Naive B cell (primary cell): ENCODE measurements around the gene MIS18A. TPM values are rescaled to one million over a fixed set of nuclear protein-coding genes. Genes with fewer than 3 reads are reported as not detected.
"Not testable (repeated sequence)": the region's sequence is repeated elsewhere in the genome, so short reads cannot be mapped to it uniquely, and the experiment has no call there.

Experiments used
- ATAC-seq, 2 donors: fragments of 150-1000 bp; cut with Tn5 transposase; 2 replicates each; pipeline ENCODE4 v1.10.0; 2021; ENCODE audit warnings: low read depth in 2 of 2, mild to moderate bottlenecking in 2 of 2, moderate library complexity in 2 of 2
- DNase-seq: peaks from one replicate; pipeline ENCODE4 v3.0.0; 2022
- H3K27ac Mint-ChIP-seq, 6 donors: one replicate each; pipeline ENCODE4 v1.8.0; 2020 to 2022; ENCODE audit warnings: mild to moderate bottlenecking in 6 of 6, mixed read lengths in 6 of 6, moderate library complexity in 5 of 6, inconsistent platforms in 2 of 6
- H3K27me3 Mint-ChIP-seq, 3 donors: one replicate each; pipeline ENCODE4 v1.8.0; 2021 to 2022; ENCODE audit warnings: mixed read lengths in 3 of 3, mild to moderate bottlenecking in 1 of 3
- H3K36me3 Mint-ChIP-seq, 2 donors: one replicate each; pipeline ENCODE4 v1.8.0; 2020 to 2022; ENCODE audit warnings: mixed read lengths in 2 of 2, inconsistent platforms in 1 of 2, mild to moderate bottlenecking in 1 of 2
- H3K4me1 Mint-ChIP-seq, 3 donors: one replicate each; pipeline ENCODE4 v1.8.0; 2020 to 2022; ENCODE audit warnings: mixed read lengths in 3 of 3, inconsistent platforms in 1 of 3, mild to moderate bottlenecking in 1 of 3, moderate library complexity in 1 of 3
- H3K4me3 Mint-ChIP-seq, 8 donors: one replicate each; pipeline ENCODE4 v1.8.0; 2020 to 2022; ENCODE audit warnings: mild to moderate bottlenecking in 8 of 8, mixed read lengths in 8 of 8, moderate library complexity in 8 of 8, inconsistent platforms in 2 of 8
- H3K9me3 Mint-ChIP-seq, 7 donors: one replicate each; pipeline ENCODE4 v1.8.0; 2020 to 2022; ENCODE audit warnings: mixed read lengths in 7 of 7, mild to moderate bottlenecking in 5 of 7, inconsistent platforms in 2 of 7, moderate library complexity in 1 of 7
- polyA plus RNA-seq, 6 donors: library from polyadenylated mRNA; unstranded; fragments of 300-500 nt; fragmentation: Illumina TruSeq; gene quantifications; one replicate each; pipeline ENCODE4 v1.2.3, GENCODE V29; 2021; ENCODE audit warnings: low read depth in 6 of 6

MIS18A gene
- polyA plus RNA-seq, 6 donors from 2014 or later, result 6.6 to 20.3 (median 13.1) TPM

DNA sequence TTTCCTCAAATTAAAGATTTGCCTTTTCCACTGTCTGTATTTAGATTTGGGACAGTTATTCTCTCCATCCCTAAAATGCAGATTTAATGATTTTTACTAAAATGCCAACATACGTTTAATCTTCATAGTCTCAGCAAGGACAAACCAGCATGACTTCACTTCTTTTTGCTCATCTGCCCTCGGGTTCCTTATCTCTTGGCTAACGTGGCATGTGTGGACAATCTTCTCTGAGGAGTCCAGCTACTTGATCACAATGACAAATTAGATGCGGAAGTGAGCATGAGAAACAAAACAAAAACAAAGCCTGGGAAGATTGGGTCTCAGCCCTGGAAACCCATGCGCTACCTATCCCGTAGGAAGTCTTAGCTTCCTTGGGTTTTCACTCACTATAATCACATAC is 20.8 kb upstream of the MIS18A start:
- H3K9me3 Mint-ChIP-seq, result no peaks in the 10 kb centered on the region
- DNase-seq (no peak), ATAC-seq (no peak)
- H3K4me1 Mint-ChIP-seq, result peaks cover 0 to 1% (median 0%) of the 10 kb centered on the region in 3 donors
- no peak overlapping the region for H3K27ac Mint-ChIP-seq
- peaks cover 0 to 10% of the 10 kb centered on the region in 2 donors for H3K36me3 Mint-ChIP-seq
- H3K4me3 Mint-ChIP-seq, result no peak overlapping the region
- no peaks in the 10 kb centered on the region for H3K27me3 Mint-ChIP-seq

DNA sequence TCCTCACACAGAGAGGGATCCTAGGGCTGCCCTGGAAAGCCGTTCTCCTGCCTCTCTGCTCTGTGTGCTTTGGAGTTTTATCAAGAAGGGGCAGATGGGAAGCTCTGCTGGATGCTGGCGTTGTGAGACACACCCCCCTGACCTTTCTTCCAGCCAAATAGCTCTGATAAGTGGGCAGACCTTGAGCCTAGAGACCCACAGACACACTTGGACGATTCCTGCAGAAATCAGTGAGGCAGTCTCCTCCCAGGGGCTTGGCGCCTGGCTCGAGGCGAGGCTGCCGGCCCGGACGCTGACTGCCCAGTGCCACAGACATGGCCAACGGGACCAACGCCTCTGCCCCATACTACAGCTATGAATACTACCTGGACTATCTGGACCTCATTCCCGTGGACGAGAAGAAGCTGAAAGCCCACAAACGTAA is 19.8 kb upstream of the MIS18A start, which contains the start of gene MRAP:
MRAP (plus strand) TSS at position 198 of the 424 bp plus-strand sequence; CDS start at position 315, 117 bp downstream.
- Mint-ChIP-seq H3K9me3 (no peaks in the 10 kb centered on the region), H3K27ac (no peak within 1 kb of the TSS), H3K4me3 (no peak within 1 kb of the TSS), H3K4me1 (peaks cover 0 to 1% (median 0%) of the 10 kb centered on the region in 3 donors), H3K36me3 (peaks cover 0 to 10% of the 10 kb centered on the region in 2 donors), H3K27me3 (no peaks in the 10 kb centered on the region)
- ATAC-seq (no peak), DNase-seq (no peak)

DNA sequence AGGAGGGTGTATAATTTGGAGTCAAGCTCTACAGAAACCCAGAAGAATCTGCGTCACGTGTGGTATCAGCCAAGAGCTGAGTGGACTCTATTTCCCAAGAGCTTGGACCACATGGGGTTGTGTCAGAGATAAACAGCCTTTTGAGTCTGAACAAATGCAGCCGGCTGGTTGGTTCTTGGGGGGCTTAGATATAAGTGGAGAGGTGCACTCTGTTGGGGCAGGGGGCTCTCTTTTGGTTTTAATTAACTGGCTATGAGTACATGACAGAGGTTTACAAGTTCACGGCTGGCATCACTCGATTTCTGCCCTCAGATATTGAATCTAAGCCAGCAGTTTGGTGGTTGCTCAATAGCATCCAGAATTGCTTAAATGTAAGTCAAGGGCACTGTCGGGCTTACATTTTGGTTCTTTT is 19.3 kb upstream of the MIS18A start:
- ATAC-seq (no peak), DNase-seq (no peak)
- no peaks in the 10 kb centered on the region for H3K27me3 Mint-ChIP-seq
- peaks cover 0 to 1% (median 0%) of the 10 kb centered on the region in 3 donors for H3K4me1 Mint-ChIP-seq
- no peak overlapping the region for H3K27ac Mint-ChIP-seq
- H3K36me3 Mint-ChIP-seq, result peaks cover 0 to 10% of the 10 kb centered on the region in 2 donors
- H3K4me3 Mint-ChIP-seq, result no peak overlapping the region
- no peaks in the 10 kb centered on the region for H3K9me3 Mint-ChIP-seq

DNA sequence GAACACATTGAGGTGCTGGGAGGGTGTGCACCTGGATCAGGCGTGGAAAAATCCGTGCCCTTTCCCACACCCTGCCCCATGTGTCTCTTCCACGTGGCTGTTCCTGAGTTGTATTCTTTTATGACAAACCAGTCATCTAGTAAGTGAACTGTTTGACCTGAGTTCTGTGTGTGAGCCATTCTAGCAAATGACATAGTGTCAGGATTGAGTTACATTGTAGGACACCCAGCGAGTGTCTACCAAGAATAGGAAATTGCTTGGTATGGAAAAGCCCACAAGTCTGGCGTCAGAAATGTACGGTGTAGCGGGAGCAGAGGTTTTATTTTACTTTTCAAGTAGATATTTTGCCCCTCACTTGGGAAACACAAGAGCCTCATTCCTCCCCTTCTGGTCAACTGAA is 18.6 kb upstream of the MIS18A start:
- Mint-ChIP-seq H3K27ac (no peak overlapping the region), H3K36me3 (peaks cover 0 to 10% of the 10 kb centered on the region in 2 donors)

DNA sequence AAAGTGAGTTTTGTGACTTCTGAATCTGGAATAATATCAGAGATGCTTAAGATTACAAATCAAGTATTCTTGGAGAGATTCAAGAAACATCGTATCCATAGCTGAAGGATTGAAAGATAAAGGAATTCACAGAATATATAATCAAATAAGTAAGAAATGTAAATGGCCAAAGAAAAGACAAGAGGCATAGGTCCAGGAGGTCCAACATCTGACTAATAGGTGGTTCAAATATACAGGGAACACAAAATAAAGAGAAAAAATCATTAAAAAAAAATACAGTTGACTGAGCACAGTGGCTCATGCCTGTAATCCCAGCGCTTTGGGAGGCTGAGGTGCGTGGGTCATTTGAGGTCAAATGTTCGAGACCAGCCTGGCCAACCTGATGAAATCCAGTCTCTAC is 6.6 kb upstream of the MIS18A start:
- Mint-ChIP-seq H3K4me3 (no peak overlapping the region), H3K36me3 (peaks cover 0 to 11% of the 10 kb centered on the region in 2 donors), H3K4me1 (peaks cover 0 to 2% (median 1%) of the 10 kb centered on the region in 3 donors), H3K27me3 (no peaks in the 10 kb centered on the region), H3K9me3 (peaks cover 0 to 4% (median 0%) of the 10 kb centered on the region in 7 donors), H3K27ac (no peak overlapping the region)
- DNase-seq (no peak), ATAC-seq (no peak)

More for the DNA sequence above, 18.6 kb upstream of the MIS18A start:
- ATAC-seq (no peak), DNase-seq (no peak)
- Mint-ChIP-seq H3K4me3 (no peak overlapping the region), H3K4me1 (peaks cover 0 to 1% (median 0%) of the 10 kb centered on the region in 3 donors), H3K9me3 (no peaks in the 10 kb centered on the region), H3K27me3 (no peaks in the 10 kb centered on the region)

DNA sequence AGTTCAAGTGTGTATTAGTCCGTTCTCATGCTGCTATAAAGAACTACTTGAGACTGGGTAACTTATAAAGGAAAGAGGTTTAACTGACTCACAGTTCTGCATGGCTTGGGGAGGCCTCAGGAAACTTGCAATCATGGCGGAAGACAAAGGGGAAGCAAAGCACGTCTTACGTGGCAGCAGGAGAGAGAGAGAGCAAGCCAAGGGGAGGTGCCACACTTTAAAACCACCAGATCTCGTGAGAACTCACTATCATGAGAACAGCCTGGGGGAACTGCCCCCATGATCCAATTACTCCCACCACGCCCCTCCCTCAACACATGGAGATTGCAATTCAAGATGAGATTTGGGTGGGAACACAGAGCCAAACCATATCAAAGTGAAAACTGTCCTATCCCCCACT is 4.1 kb upstream of the MIS18A start:
- Mint-ChIP-seq H3K4me1 (peaks cover 10 to 25% (median 23%) of the 10 kb centered on the region in 3 donors), H3K27me3 (no peaks in the 10 kb centered on the region), H3K9me3 (peaks cover 0 to 4% (median 0%) of the 10 kb centered on the region in 7 donors), H3K4me3 (no peak overlapping the region), H3K27ac (no peak overlapping the region), H3K36me3 (peaks cover 0 to 11% of the 10 kb centered on the region in 2 donors)
- ATAC-seq, result no peak
- DNase-seq, result no peak

DNA sequence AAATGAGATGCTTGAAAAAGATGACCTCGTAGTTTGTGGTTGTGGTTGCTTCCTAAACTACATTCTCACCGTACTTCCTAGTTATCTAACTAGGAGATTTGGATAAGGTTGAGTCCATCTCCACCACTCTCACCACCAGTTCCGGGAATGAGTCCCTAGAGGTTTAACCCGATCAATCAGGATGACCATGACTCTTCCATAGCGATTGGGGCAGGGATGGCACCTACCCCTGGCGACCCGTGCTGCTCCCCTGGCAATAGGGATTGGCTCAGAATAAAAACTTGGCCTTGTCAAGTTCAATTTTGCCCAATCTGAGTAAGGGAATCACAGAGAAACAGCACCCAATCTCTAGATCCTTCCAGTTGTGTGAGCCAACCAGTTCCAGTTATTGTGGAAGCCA is 2.7 kb upstream of the MIS18A start:
- Mint-ChIP-seq H3K36me3 (peaks cover 0 to 11% of the 10 kb centered on the region in 2 donors), H3K27me3 (no peaks in the 10 kb centered on the region), H3K4me3 (peak overlapping the region in 2 of 8 donors; percentile 20 to 24), H3K4me1 (peaks cover 11 to 29% (median 28%) of the 10 kb centered on the region in 3 donors), H3K27ac (no peak overlapping the region), H3K9me3 (no peaks in the 10 kb centered on the region)
- DNase-seq (no peak), ATAC-seq (no peak)

DNA sequence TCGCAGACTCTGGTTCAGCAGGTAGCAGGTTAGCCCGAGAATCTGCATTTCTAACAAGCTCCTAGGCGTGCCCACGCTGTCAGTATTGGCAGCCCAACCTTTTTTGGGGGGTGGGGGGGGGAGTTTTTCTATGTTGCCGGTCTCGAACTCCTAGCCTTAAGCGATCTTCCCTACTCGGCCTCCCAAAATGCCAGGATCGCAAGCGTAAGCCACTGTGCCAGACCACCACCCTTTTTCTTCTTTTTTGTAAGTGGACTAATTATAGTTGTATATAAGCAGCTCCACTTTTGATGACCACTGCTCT is 480 bp upstream of the MIS18A start:
- Mint-ChIP-seq H3K36me3 (peaks cover 0 to 11% of the 10 kb centered on the region in 2 donors), H3K4me3 (peak overlapping the region; percentile 97 to 99 (median 99)), H3K27me3 (no peaks in the 10 kb centered on the region), H3K27ac (peak overlapping the region in 5 of 6 donors; percentile 88 to 99 (median 95)), H3K4me1 (peaks cover 15 to 36% (median 34%) of the 10 kb centered on the region in 3 donors), H3K9me3 (no peaks in the 10 kb centered on the region)
- DNase-seq, result no peak
- ATAC-seq, result no peak

DNA sequence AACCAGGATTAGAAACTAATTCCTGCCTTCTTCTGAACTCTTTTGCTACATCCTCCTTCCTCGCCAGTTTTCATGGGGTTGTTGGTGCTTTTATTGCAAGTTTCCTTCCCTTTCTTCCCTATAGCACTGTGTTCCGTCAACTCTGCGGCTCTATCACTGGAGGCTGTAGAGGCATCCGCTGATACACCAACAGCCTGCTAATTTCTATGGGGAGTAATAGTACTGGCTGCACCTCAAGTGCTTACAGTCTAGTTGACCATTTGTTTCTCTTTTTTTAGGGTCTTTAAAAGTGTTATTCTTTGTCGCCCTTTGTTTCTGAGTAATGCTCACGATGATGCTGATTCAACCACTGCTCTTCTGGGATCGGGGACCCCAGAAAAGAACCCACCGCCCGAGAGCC is 746 bp downstream of the MIS18A start:
- no peaks in the 10 kb centered on the region for H3K9me3 Mint-ChIP-seq
- H3K4me3 Mint-ChIP-seq, result peak overlapping the region; percentile 97 to 99 (median 99)
- no peak for ATAC-seq
- no peaks in the 10 kb centered on the region for H3K27me3 Mint-ChIP-seq
- peak overlapping the region in 3 of 6 donors; percentile 42 to 94 (median 76) for H3K27ac Mint-ChIP-seq
- peaks cover 15 to 37% (median 34%) of the 10 kb centered on the region in 3 donors for H3K4me1 Mint-ChIP-seq
- no peak for DNase-seq
- H3K36me3 Mint-ChIP-seq, result peaks cover 0 to 6% of the 10 kb centered on the region in 2 donors

DNA sequence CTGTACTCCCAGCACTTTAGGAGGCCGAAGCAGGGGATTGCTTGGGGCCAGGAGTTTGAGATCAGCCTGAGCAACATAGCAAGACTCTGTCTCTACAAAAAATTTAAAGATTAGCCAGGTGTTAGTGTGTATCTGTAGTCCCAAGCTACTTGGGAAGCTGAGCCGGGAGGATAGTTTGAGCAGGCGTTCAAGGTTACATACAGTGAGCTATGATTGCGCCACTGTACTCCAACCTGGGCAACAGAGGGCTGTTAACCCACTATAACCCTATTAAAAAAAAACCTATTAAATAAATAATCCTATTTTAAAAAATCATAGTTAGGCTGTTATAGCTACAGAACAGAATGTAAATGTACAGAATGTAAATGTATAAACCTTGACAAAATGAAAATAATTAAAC is 2.2 kb downstream of the MIS18A start:
- H3K27me3 Mint-ChIP-seq, result no peaks in the 10 kb centered on the region
- DNase-seq, result no peak
- no peaks in the 10 kb centered on the region for H3K9me3 Mint-ChIP-seq
- no peak overlapping the region for H3K27ac Mint-ChIP-seq
- ATAC-seq, result no peak
- H3K4me3 Mint-ChIP-seq, result peak overlapping the region in 2 of 8 donors; percentile 51 to 97
- H3K36me3 Mint-ChIP-seq, result peaks cover 0 to 9% of the 10 kb centered on the region in 2 donors
- peaks cover 19 to 38% (median 34%) of the 10 kb centered on the region in 3 donors for H3K4me1 Mint-ChIP-seq

DNA sequence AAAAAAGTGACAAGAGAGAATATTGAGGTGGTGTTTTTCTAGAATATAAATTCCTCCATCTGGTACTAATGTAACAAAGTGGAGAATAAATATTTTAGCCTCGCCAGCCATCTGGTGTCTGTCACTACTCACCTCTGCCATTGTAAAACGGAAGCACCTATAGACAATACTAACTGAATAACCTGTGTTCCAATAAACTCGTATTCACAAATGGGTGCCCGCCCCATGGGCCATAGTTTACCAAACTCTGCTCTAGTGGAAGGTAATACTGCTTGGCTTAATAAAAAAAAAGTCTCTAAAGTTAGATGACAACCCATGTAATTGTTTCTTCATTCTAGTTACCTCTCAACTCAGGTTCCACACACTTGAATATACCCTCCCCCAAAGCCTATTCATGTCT is 8.1 kb downstream of the MIS18A start:
- ATAC-seq (no peak), DNase-seq (no peak)
- H3K27ac Mint-ChIP-seq, result no peak overlapping the region
- no peaks in the 10 kb centered on the region for H3K9me3 Mint-ChIP-seq
- H3K27me3 Mint-ChIP-seq, result no peaks in the 10 kb centered on the region
- H3K4me1 Mint-ChIP-seq, result peaks cover 4 to 5% (median 5%) of the 10 kb centered on the region in 3 donors
- peaks cover 18 to 21% of the 10 kb centered on the region in 2 donors for H3K36me3 Mint-ChIP-seq
- no peak overlapping the region for H3K4me3 Mint-ChIP-seq

DNA sequence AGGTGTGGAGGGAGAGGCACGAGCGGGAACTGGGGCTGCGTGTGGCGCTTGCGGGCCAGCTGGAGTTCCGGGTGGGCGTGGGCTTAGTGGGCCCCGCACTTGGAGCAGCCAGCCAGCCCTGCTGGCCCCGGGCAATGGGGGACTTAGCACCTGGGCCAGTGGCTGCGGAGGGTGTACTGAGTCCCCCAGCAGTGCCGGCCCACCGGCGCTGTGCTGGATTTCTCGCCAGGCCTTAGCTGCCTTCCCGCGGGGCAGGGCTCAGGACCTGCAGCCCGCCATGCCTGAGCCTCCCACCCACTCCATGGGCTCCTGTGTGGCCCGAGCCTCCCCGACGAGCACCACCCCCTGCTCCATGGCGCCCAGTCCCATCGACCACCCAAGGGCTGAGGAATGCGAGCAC is 13.5 kb downstream of the MIS18A start:
- not testable (repeated sequence) for ATAC-seq

DNA sequence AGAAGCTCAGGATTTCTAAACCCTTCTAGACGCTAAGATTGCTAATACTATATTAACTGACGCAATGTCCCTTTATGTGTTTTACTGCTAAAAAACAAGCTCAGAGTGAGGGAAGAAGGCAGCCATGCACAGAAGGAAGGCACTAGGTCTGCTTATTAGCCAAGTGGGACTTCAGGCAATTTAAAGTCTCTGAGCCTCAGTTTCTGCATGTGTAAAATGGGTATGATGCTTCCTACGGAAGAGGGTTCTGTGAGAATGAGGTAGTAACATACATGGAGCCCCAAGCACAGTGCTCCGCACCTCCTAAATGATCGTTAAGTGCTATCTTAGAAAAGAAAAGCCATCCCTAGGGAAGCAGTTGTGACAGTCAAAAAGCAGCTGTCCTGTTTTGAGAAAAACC is 16.9 kb downstream of the MIS18A start:
- Mint-ChIP-seq H3K36me3 (peaks cover 4 to 6% of the 10 kb centered on the region in 2 donors), H3K4me1 (peaks cover 0 to 5% (median 0%) of the 10 kb centered on the region in 3 donors), H3K9me3 (no peaks in the 10 kb centered on the region), H3K4me3 (no peak overlapping the region), H3K27ac (no peak overlapping the region), H3K27me3 (peaks cover 0 to 5% (median under 1%) of the 10 kb centered on the region in 3 donors)
- no peak for DNase-seq
- ATAC-seq, result no peak

More for the DNA sequence above, 13.5 kb downstream of the MIS18A start:
- not testable (repeated sequence) for H3K27me3 Mint-ChIP-seq, H3K4me1 Mint-ChIP-seq, H3K4me3 Mint-ChIP-seq, DNase-seq, H3K9me3 Mint-ChIP-seq, H3K27ac Mint-ChIP-seq
- H3K36me3 Mint-ChIP-seq, result peaks cover 9 to 13% of the 10 kb centered on the region in 2 donors

DNA sequence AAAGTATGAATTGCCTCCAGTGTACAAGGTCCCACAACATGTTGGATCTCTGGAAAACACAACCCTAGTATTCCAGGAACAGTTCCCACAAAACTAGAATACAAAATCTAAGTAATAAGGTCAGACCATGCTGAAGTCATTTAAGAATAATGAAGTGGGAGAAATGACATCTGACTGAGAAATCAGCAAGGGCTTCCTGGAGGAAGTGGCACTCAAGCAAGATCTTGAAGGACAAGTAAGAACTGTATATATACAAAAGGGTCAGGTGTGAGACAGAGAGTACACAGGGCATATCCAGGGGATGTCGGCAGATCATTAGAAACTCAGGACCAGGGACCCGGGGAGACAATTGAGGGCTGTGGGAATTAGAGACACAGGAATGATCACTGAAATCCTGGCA is 18.7 kb downstream of the MIS18A start:
- Mint-ChIP-seq H3K27ac (peak overlapping the region in 1 of 6 donors; percentile 10), H3K4me3 (no peak overlapping the region), H3K4me1 (peaks cover 0 to 5% (median 0%) of the 10 kb centered on the region in 3 donors), H3K9me3 (no peaks in the 10 kb centered on the region), H3K36me3 (no peaks in the 10 kb centered on the region), H3K27me3 (peaks cover 4 to 12% (median 5%) of the 10 kb centered on the region in 3 donors)
- no peak for DNase-seq
- no peak for ATAC-seq

DNA sequence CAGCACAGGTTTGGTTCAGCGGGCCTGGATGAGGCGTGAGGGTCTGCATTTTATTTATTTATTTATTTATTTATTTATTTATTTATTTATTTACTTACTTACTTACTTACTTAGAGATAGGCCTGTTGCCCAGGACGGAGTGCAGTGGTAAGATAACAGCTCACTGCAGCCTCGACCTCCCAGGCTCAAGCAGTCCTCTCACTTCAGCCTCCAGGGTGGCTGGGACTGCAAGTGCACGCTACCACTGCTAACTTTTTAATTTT is 20.1 kb downstream of the MIS18A start:
- ATAC-seq, H3K9me3 Mint-ChIP-seq, H3K4me3 Mint-ChIP-seq, H3K36me3 Mint-ChIP-seq, DNase-seq, H3K4me1 Mint-ChIP-seq, H3K27ac Mint-ChIP-seq: not testable (repeated sequence)
- H3K27me3 Mint-ChIP-seq, result peaks cover 4 to 12% (median 5%) of the 10 kb centered on the region in 3 donors
